AG08395 (cell line): ENCODE measurements around the gene COL16A1.
"Not testable (repeated sequence)": the region's sequence is repeated elsewhere in the genome, so short reads cannot be mapped to it uniquely, and the experiment has no call there.

Experiments used
- DNase-seq: peaks from one replicate; pipeline ENCODE4 v3.0.0; 2012; ENCODE audit warnings: mixed read lengths, low spot score

Gene COL16A1

DNA sequence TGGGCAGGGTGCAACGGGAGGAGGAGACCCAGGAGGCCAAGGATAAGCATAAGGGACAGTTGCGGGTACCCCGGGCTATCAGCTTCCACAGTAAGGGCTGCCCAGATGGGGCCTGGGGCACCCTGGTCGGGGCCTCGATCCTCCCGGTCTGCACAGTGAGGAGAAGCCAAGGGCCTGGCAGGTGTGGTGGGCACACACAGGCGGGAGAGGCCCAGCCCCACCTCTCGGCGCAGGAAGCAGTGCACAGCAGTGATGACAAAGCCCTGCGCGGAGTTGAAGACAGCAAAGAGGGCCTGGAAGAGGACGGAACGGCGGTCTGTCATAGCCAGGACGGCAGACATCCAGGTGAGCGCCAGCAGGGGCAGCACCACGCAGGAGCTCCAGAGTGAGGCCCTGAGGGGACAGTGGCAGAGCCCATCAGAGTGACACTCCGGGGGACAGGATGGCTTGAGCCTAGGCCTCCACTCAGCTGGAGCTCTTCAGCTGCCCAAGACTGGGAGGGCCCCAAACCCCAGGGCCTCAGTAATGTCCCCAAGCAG, 29.0 kb upstream of the COL16A1 start:
- DNase-seq: no peak

DNA sequence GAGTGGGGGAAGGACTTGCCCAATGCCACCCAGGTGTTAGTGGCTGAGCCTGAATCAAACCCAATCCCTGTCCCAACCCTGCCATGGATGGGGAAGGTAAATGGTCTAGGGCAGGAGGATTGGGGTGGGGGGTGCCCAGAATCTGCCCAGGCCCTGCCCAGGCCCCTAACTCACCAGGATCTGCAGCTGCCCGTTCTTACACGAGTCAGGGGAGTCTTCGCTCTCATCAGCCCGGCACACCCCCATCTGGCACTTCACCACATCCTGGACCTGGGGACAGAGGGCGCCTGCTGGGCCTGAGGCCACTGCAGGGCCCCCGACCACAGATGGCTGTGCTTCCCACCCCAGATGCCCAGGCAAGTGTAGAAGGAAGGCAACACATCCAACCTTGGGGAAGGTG, 28.5 kb upstream of the COL16A1 start:
- no peak for DNase-seq

GRCh38 chr1:31731049-31731565, 27.3 kb upstream of the COL16A1 start:
- no peak for DNase-seq

DNA sequence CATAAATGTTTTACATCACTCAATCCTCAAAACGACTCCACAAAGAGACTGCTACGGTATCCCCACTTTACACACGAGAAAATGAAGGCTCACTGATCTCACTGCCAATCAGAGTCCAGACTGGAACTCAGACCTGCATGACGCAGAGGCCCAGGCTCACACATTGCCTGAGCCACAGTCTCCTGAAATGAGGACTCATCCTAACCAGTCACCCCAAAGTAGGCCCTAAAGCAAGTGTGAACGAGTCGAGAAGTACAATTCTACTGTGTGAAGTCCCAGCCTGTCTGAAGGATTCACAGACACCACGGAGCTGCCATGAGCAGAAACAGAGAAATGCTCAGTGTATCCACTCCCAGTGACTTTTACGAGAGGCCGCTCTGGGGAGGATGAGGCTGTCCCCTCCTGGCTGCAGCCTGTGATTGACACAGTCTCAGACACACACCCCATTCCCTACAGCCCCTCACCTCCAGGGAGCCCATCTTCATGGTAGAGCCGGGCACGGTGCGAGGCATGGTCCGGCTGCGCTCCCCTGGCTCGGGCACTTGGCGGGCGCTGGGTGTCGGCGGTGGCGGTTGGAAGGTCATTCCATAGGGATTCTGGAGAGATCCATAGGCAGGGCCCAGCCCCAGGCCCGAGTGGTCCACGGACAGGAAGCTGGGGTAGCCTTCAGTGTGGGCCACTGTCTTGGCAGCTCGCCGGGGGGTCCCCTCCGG, 26.7 kb upstream of the COL16A1 start:
- DNase-seq: no peak

DNA sequence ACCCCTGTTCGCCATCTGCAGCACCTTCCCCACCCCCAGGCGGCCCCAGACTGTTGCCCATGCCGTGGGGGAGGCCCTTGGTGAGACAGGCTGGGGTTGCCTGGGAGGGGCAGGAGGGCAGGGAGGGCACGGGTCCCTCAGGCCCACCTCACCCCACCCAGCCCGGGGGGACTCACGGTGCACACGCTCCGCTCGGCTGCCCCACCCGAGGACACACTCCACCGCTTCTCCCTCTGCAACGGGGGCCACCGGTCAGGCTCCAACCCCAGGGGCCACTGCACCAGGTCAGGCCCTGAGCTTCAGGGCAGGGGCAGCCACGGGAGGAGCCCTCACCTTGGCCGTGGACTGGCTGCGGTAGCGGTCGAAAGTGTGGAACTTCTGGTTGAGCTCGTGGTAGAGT, 24.0 kb upstream of the COL16A1 start:
- DNase-seq: no peak

- no peak for DNase-seq
These were observed 23.4 kb upstream of the COL16A1 start for GRCh38 chr1:31727195-31727594.

- DNase-seq: no peak
These were observed 22.9 kb upstream of the COL16A1 start for GRCh38 chr1:31726715-31727114.

GRCh38 chr1:31725777-31726535, 22.1 kb upstream of the COL16A1 start:
- no peak for DNase-seq

DNA sequence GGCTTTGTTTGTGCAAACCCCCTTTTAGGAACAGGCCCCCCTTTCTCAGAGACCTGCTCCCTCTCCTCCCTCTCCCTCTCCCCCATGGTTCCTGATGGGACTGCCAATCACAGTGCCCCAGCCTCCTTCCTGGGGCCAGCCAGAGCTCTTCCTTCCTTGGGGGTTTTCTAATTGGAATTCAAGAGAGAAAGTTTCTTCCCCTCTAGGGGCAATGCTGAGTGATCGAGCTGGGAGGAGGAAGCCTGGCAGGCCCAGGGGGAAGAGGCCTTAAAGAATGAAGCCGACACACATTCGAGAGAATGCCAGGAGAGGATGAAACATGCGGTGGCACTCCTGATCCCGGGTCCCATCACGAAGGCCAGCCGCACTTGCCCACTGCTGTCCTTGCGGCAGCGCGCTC, 21.3 kb upstream of the COL16A1 start:
- no peak for DNase-seq

- DNase-seq: peak; percentile 82
These were observed 20.1 kb upstream of the COL16A1 start for GRCh38 chr1:31723828-31724359.

DNA sequence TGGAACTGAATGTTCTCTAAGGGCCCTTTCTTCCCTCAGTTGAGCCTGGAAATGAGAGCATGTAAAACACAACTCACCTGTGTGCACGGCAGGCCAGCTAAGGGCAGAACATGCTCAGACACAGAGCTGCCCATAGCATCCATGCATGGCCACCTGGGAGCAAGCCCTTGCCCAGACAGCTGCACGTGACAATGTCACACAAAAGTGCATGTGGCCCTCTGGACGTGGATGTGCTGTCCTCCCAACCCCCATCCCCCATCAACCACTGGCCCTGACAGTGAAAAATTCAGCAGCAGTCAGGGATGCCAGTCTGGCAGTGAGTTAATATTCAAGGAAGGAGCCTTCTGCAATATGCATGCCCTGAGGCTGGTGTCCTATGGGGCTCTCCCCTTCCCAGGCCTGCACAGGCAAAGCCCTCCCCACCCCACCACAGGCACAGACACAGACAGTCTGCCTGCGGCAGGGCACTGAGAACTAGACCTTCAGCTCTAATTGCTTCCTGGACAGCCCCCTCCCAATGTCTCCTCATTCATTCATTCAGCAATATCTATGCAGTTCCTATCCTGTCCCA, 14.6 kb upstream of the COL16A1 start:
- no peak for DNase-seq

GRCh38 chr1:31717341-31717740, 13.5 kb upstream of the COL16A1 start:
- DNase-seq: no peak

GRCh38 chr1:31715873-31716220, 12.0 kb upstream of the COL16A1 start:
- no peak for DNase-seq

DNA sequence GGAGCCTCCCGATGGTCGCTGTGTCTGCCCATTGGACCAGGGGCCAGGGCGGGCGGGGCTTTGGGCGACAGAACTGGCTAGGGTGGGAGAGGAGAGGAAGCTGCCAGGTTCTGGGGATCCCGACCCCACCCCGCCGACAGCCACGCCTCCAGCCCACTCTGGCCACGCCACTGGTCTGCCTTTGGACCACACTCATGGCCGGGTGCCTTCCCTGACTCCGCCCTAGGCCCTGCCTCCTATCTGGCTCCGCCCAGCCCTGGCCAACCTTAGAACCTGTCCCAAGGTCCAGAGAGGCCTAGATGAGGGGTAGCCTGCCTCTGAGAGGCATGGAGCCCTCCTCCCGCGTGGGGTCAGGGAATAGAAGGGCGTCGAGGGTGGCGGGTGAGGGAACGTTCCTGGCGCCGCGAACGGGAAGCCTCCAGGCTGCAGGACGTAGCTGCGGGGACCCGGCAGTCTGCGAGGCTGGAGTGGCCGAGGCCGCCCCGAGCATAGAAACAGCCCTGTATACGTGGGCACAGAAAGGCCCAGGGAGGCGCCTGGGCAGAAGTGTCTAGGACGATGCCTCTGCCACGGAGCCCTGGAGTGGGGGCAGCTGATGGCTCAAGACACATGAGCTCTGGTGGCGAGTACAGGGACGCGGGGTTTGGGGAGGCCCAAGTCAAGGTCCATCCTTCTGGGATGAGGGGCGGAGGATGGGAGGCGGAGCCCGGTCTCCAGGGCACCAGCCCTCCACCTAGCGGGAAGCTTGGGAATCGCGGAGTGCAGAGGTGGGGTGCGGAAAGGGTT, 11.5 kb upstream of the COL16A1 start:
- DNase-seq: peak; percentile 92

- peak; percentile 65 for DNase-seq
These were observed 10.7 kb upstream of the COL16A1 start for GRCh38 chr1:31714442-31715086.

DNA sequence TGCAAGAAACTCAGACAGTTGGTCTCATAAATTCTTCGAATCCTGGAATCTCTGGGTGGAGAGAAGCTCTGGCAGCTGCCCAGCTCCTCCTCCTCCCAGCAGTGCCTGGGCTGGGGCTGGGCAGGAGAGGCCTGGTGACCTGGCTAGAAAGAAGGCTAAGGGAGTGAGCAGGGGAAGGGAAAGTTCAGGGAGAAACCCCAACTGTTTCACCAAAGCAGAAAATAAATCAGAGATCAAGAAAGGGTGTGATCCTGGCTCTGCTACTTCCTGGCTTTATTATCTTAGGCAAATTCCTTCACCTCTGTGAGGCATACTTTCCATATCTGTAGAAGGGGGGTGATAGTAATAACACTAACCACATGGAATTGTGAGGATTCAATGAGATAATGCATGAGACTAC, 8.8 kb upstream of the COL16A1 start:
- DNase-seq: peak; percentile 77

DNA sequence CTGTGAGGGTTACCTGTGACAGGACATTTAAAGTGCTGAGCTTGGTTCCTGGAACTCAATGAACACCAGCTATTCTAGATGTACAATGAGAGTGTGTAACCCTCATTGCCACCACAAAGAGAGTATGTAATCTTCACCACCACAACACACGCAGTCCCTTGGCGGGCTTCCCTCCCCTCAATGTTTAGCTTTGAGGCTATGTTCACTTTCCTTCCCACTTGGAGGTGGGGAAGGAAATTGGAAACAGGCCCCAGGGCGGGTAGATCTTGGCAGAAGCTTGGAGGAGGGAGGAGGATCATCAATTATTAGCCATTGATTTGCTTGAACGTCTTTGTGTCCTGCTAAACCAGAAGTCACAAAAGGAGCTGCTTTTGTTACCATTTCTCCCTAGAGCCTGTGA, 8.3 kb upstream of the COL16A1 start:
- peak; percentile 19 for DNase-seq

DNA sequence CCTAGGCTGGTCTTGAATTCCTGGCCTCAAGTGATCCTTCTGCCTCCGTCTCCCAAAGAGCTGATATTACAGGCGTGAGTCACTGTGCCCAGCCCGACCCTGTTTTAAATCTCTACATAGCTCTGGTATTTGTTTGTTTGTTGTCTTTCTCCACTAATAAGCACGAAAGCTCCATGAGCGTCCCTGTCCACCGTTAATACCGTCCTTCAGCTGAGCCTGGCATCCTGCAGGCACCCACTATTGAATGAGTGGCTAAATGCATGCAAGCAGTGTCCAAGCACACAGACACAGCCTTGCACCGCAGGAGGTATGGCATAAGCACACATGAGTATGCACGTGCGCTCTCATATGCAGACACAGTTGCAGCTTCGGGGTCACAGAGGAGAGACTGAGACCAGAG, 4.5 kb upstream of the COL16A1 start:
- DNase-seq: peak; percentile 31

- DNase-seq: peak; percentile 58
These were observed 3.9 kb upstream of the COL16A1 start for GRCh38 chr1:31707711-31708110.

- not testable (repeated sequence) for DNase-seq
These were observed 3.3 kb upstream of the COL16A1 start for GRCh38 chr1:31707059-31707600.
